ENCODE results near the gene PCDHGB3.
"Not testable (repeated sequence)": the region's sequence is repeated elsewhere in the genome, so short reads cannot be mapped to it uniquely, and the experiment has no call there.

Gene PCDHGB3

GRCh38 chr5:141382469-141383294 lies 12.6 kb downstream of the PCDHGB3 start, which contains the start of gene PCDHGA7:
Gene PCDHGA7 (plus strand): TSS chr5:141382742. CDS start chr5:141382900, 158 bp downstream.
- H3K4me3 ChIP-seq (ENCODE audit: low read depth in 1 of 2, low read length in 2 of 2) = peak within 1 kb of the TSS; percentile 45 to 73
- no peaks in the 10 kb centered on the region for H3K4me1 ChIP-seq (ENCODE audit: control insufficient read depth in 1 of 2, insufficient read depth in 2 of 2, low read length in 2 of 2)
- peaks cover 0 to 11% of the 10 kb centered on the region in 2 donors for H3K36me3 ChIP-seq (ENCODE audit: control insufficient read depth in 1 of 2, insufficient read depth in 2 of 2, low read length in 2 of 2)
- peaks cover 61 to 82% of the 10 kb centered on the region in 2 donors for H3K9me3 ChIP-seq (ENCODE audit: control insufficient read depth in 1 of 2, low read length in 2 of 2)
- H3K27ac ChIP-seq (ENCODE audit: low read length) = no peak within 1 kb of the TSS
- H3K27me3 ChIP-seq (ENCODE audit: low read depth, low read length) = no peaks in the 10 kb centered on the region

- Histone ChIP-seq H3K27ac (ENCODE audit: low read length) (no peak overlapping the region), H3K9me3 (ENCODE audit: control insufficient read depth in 1 of 2, low read length in 2 of 2) (peaks cover 63 to 84% of the 10 kb centered on the region in 2 donors), H3K4me3 (ENCODE audit: low read depth in 1 of 2, low read length in 2 of 2) (peak overlapping the region; percentile 45 to 73), H3K36me3 (ENCODE audit: control insufficient read depth in 1 of 2, insufficient read depth in 2 of 2, low read length in 2 of 2) (peaks cover 0 to 11% of the 10 kb centered on the region in 2 donors), H3K4me1 (ENCODE audit: control insufficient read depth in 1 of 2, insufficient read depth in 2 of 2, low read length in 2 of 2) (no peaks in the 10 kb centered on the region), H3K27me3 (ENCODE audit: low read depth, low read length) (no peaks in the 10 kb centered on the region)
Measured at GRCh38 chr5:141383345-141383744, 13.3 kb downstream of the PCDHGB3 start.

GRCh38 chr5:141384471-141385267 lies 14.6 kb downstream of the PCDHGB3 start:
- Histone ChIP-seq H3K4me1 (ENCODE audit: control insufficient read depth in 1 of 2, insufficient read depth in 2 of 2, low read length in 2 of 2) (no peaks in the 10 kb centered on the region), H3K27ac (ENCODE audit: low read length) (no peak overlapping the region), H3K9me3 (ENCODE audit: control insufficient read depth in 1 of 2, low read length in 2 of 2) (peaks cover 63 to 87% of the 10 kb centered on the region in 2 donors), H3K4me3 (ENCODE audit: low read depth in 1 of 2, low read length in 2 of 2) (peak overlapping the region in 1 of 2 donors; percentile 73), H3K36me3 (ENCODE audit: control insufficient read depth in 1 of 2, insufficient read depth in 2 of 2, low read length in 2 of 2) (peaks cover 0 to 11% of the 10 kb centered on the region in 2 donors), H3K27me3 (ENCODE audit: low read depth, low read length) (no peaks in the 10 kb centered on the region)

- H3K4me3 ChIP-seq (ENCODE audit: low read depth in 1 of 2, low read length in 2 of 2) = peak within 1 kb of the TSS; percentile 38 to 73
- H3K9me3 ChIP-seq (ENCODE audit: control insufficient read depth in 1 of 2, low read length in 2 of 2) = peaks cover 69 to 94% of the 10 kb centered on the region in 2 donors
- not testable (repeated sequence) for H3K36me3 ChIP-seq (ENCODE audit: control insufficient read depth in 1 of 2, insufficient read depth in 2 of 2, low read length in 2 of 2); H3K4me1 ChIP-seq (ENCODE audit: control insufficient read depth in 1 of 2, insufficient read depth in 2 of 2, low read length in 2 of 2); H3K27me3 ChIP-seq (ENCODE audit: low read depth, low read length); H3K27ac ChIP-seq (ENCODE audit: low read length)
Measured at GRCh38 chr5:141387557-141388311, 17.7 kb downstream of the PCDHGB3 start, which contains the start of gene PCDHGB4. Gene PCDHGB4 (plus strand): TSS chr5:141387698. CDS start chr5:141387885, 187 bp downstream.

GRCh38 chr5:141388661-141389060 lies 18.6 kb downstream of the PCDHGB3 start:
- H3K4me3 ChIP-seq (ENCODE audit: low read depth in 1 of 2, low read length in 2 of 2) = peak overlapping the region; percentile 38 to 73
- no peaks in the 10 kb centered on the region for H3K27me3 ChIP-seq (ENCODE audit: low read depth, low read length)
- H3K9me3 ChIP-seq (ENCODE audit: control insufficient read depth in 1 of 2, low read length in 2 of 2) = peaks cover 72 to 94% of the 10 kb centered on the region in 2 donors
- no peaks in the 10 kb centered on the region for H3K4me1 ChIP-seq (ENCODE audit: control insufficient read depth in 1 of 2, insufficient read depth in 2 of 2, low read length in 2 of 2)
- peaks cover 0 to 7% of the 10 kb centered on the region in 2 donors for H3K36me3 ChIP-seq (ENCODE audit: control insufficient read depth in 1 of 2, insufficient read depth in 2 of 2, low read length in 2 of 2)
- H3K27ac ChIP-seq (ENCODE audit: low read length) = no peak overlapping the region

- Histone ChIP-seq H3K4me3 (ENCODE audit: low read depth in 1 of 2, low read length in 2 of 2) (peak overlapping the region in 1 of 2 donors; percentile 73), H3K27me3 (ENCODE audit: low read depth, low read length) (no peaks in the 10 kb centered on the region), H3K9me3 (ENCODE audit: control insufficient read depth in 1 of 2, low read length in 2 of 2) (peaks cover 75 to 95% of the 10 kb centered on the region in 2 donors), H3K36me3 (ENCODE audit: control insufficient read depth in 1 of 2, insufficient read depth in 2 of 2, low read length in 2 of 2) (peaks cover 0 to 7% of the 10 kb centered on the region in 2 donors), H3K27ac (ENCODE audit: low read length) (no peak overlapping the region), H3K4me1 (ENCODE audit: control insufficient read depth in 1 of 2, insufficient read depth in 2 of 2, low read length in 2 of 2) (no peaks in the 10 kb centered on the region)
Measured at GRCh38 chr5:141389153-141390042, 19.4 kb downstream of the PCDHGB3 start.

- Histone ChIP-seq H3K27ac (ENCODE audit: low read length) (no peak within 1 kb of the TSS), H3K9me3 (ENCODE audit: control insufficient read depth in 1 of 2, low read length in 2 of 2) (peaks cover 59 to 82% of the 10 kb centered on the region in 2 donors), H3K36me3 (ENCODE audit: control insufficient read depth in 1 of 2, insufficient read depth in 2 of 2, low read length in 2 of 2) (peaks cover 0 to 4% of the 10 kb centered on the region in 2 donors), H3K4me3 (ENCODE audit: low read depth in 1 of 2, low read length in 2 of 2) (peak within 1 kb of the TSS in 1 of 2 donors; percentile 73), H3K27me3 (ENCODE audit: low read depth, low read length) (no peaks in the 10 kb centered on the region), H3K4me1 (ENCODE audit: control insufficient read depth in 1 of 2, insufficient read depth in 2 of 2, low read length in 2 of 2) (no peaks in the 10 kb centered on the region)
Measured at GRCh38 chr5:141392429-141393198, 22.6 kb downstream of the PCDHGB3 start, which contains the start of gene PCDHGA8. Gene PCDHGA8 (plus strand): TSS chr5:141392633. CDS start chr5:141392814, 181 bp downstream.

- no peaks in the 10 kb centered on the region for H3K4me1 ChIP-seq (ENCODE audit: control insufficient read depth in 1 of 2, insufficient read depth in 2 of 2, low read length in 2 of 2)
- H3K4me3 ChIP-seq (ENCODE audit: low read depth in 1 of 2, low read length in 2 of 2) = peak overlapping the region in 1 of 2 donors; percentile 73
- no peaks in the 10 kb centered on the region for H3K27me3 ChIP-seq (ENCODE audit: low read depth, low read length)
- peaks cover 57 to 82% of the 10 kb centered on the region in 2 donors for H3K9me3 ChIP-seq (ENCODE audit: control insufficient read depth in 1 of 2, low read length in 2 of 2)
- no peak overlapping the region for H3K27ac ChIP-seq (ENCODE audit: low read length)
- peaks cover 0 to 4% of the 10 kb centered on the region in 2 donors for H3K36me3 ChIP-seq (ENCODE audit: control insufficient read depth in 1 of 2, insufficient read depth in 2 of 2, low read length in 2 of 2)
Measured at GRCh38 chr5:141393267-141393666, 23.2 kb downstream of the PCDHGB3 start.

GRCh38 chr5:141394401-141395187 lies 24.6 kb downstream of the PCDHGB3 start:
- not testable (repeated sequence) for H3K36me3 ChIP-seq (ENCODE audit: control insufficient read depth in 1 of 2, insufficient read depth in 2 of 2, low read length in 2 of 2); H3K27ac ChIP-seq (ENCODE audit: low read length); H3K27me3 ChIP-seq (ENCODE audit: low read depth, low read length); H3K4me1 ChIP-seq (ENCODE audit: control insufficient read depth in 1 of 2, insufficient read depth in 2 of 2, low read length in 2 of 2)
- peaks cover 60 to 82% of the 10 kb centered on the region in 2 donors for H3K9me3 ChIP-seq (ENCODE audit: control insufficient read depth in 1 of 2, low read length in 2 of 2)
- H3K4me3 ChIP-seq (ENCODE audit: low read depth in 1 of 2, low read length in 2 of 2) = peak overlapping the region in 1 of 2 donors; percentile 73

Data from muscle layer of duodenum (tissue), 2 donors.